HG03066 (cell line): Measurements from ENCODE around the gene TRMU.
"Not testable (repeated sequence)": the region's sequence is repeated elsewhere in the genome, so short reads cannot be mapped to it uniquely, and the experiment has no call there.

Experiments
- ATAC-seq: cut with Tn5 transposase; IDR thresholded peaks from one replicate; pipeline ENCODE4 v1.9.1; 2021; ENCODE audit warnings: low read depth; ENCODE audit not compliant: unreplicated experiment

Gene TRMU

GRCh38 chr22:46381142-46381541 is 45.6 kb downstream of the TRMU start:
- no peak for ATAC-seq

GRCh38 chr22:46381731-46382130 is 46.2 kb downstream of the TRMU start:
- ATAC-seq, result no peak

GRCh38 chr22:46382524-46382923 is 47.0 kb downstream of the TRMU start:
- no peak for ATAC-seq

- ATAC-seq, result no peak
Observed at GRCh38 chr22:46386312-46386711, 50.8 kb downstream of the TRMU start.

GRCh38 chr22:46387748-46388147 is 52.2 kb downstream of the TRMU start:
- no peak for ATAC-seq

GRCh38 chr22:46388647-46389046 is 53.1 kb downstream of the TRMU start:
- no peak for ATAC-seq

- ATAC-seq, result no peak
Observed at GRCh38 chr22:46389081-46389480, 53.6 kb downstream of the TRMU start.

- no peak for ATAC-seq
Observed at GRCh38 chr22:46390105-46390651, 54.7 kb downstream of the TRMU start.

GRCh38 chr22:46390652-46391301 is 55.3 kb downstream of the TRMU start:
- ATAC-seq, result no peak

GRCh38 chr22:46391486-46392136 is 56.1 kb downstream of the TRMU start:
- ATAC-seq, result no peak

- no peak for ATAC-seq
Observed at GRCh38 chr22:46392137-46392844, 56.8 kb downstream of the TRMU start.

GRCh38 chr22:46393873-46394272 is 58.4 kb downstream of the TRMU start:
- no peak for ATAC-seq

GRCh38 chr22:46394622-46395021 is 59.1 kb downstream of the TRMU start:
- ATAC-seq, result no peak

- ATAC-seq, result no peak
Observed at GRCh38 chr22:46395145-46395544, 59.6 kb downstream of the TRMU start.

GRCh38 chr22:46397049-46397448 is 61.5 kb downstream of the TRMU start:
- ATAC-seq, result not testable (repeated sequence)

- ATAC-seq, result no peak
Observed at GRCh38 chr22:46397514-46397913, 62.0 kb downstream of the TRMU start.

GRCh38 chr22:46397951-46398350 is 62.4 kb downstream of the TRMU start:
- ATAC-seq, result no peak

GRCh38 chr22:46399251-46400024 is 63.9 kb downstream of the TRMU start:
- no peak for ATAC-seq

GRCh38 chr22:46401370-46401769 is 65.9 kb downstream of the TRMU start:
- ATAC-seq, result no peak

- ATAC-seq, result no peak
Observed at GRCh38 chr22:46402505-46402904, 67.0 kb downstream of the TRMU start.

- not testable (repeated sequence) for ATAC-seq
Observed at GRCh38 chr22:46403880-46404279, 68.4 kb downstream of the TRMU start.
